ENCODE data around the gene LGALS12. TPM values are rescaled to one million over a fixed set of nuclear protein-coding genes. Genes with fewer than 3 reads are reported as not detected.

The LGALS12 gene
- total and polyA plus RNA-seq, 2 donors (not counting 1 experiment from before 2014, with no cell fraction given) = 0.19 TPM; not detected in 1

DNA sequence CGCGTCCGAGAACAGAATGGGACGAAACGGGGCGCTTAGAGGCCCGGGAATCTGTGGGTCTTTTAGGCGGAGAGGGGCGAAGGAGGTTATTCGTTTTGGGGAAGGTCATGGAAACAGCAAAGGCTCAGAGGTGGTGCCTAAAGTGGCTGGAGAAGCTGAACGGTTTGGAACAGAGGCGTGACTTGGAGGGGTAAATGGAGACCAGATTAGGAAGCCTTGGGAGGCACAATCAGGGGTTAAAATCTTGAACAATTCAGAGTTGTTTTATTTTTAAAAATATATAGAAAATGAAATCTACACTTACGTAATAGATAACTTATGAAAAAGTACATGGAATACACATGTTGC lies 14.7 kb upstream of the LGALS12 start:
- intact Hi-C loops (cut with micrococcal nuclease) = no loop called here
- ChIA-PET POLR2A (no interaction called here), CTCF (interaction anchor here (1.1 to 3.7 kb wide), 2 partner anchors 10 to 13 kb away, joined by 3 to 25 read pairs; no protein-coding TSS in a partner anchor)
- H3K4me1 ChIP-seq (ENCODE audit: control insufficient read depth in 2 of 2, insufficient read depth in 2 of 2, low read length in 2 of 2) = peaks cover 0 to 7% of the 10 kb centered on the region in 2 donors
- H3K79me2 ChIP-seq (ENCODE audit: control insufficient read depth, insufficient read depth, low read length) = no peaks in the 10 kb centered on the region
- Mint-ChIP-seq H3K4me3 (no peak overlapping the region), H3K9me3 (ENCODE audit: insufficient read depth) (peaks cover 2% of the 10 kb centered on the region), H3K4me1 (peaks cover 11% of the 10 kb centered on the region), H3K27ac (no peak overlapping the region), H3K27me3 (peaks cover 62% of the 10 kb centered on the region)
- H3K9me3 ChIP-seq (ENCODE audit: control extremely low read depth in 1 of 3, control insufficient read depth in 2 of 3, insufficient read depth in 1 of 3, low read length in 2 of 3) = peaks cover 0 to 2% (median 0%) of the 10 kb centered on the region in 3 donors
- ATAC-seq (ENCODE audit: low read depth) (no peak), DNase-seq (no peak)
- 5% methylated on average over 12 of the region's 13 CpGs for WGBS (ENCODE audit: insufficient coverage)
- no peak overlapping the region for H3K9ac ChIP-seq (ENCODE audit: low read length)
- no peaks in the 10 kb centered on the region for H4K20me1 ChIP-seq (ENCODE audit: control insufficient read depth, insufficient read depth, low read length, poor library complexity, severe bottlenecking)
- no peak overlapping the region for H3K27ac ChIP-seq (ENCODE audit: low read length in 2 of 2)
- peak overlapping the region; percentile 22 for H2AFZ ChIP-seq (ENCODE audit: insufficient read depth, low read depth, low read length, poor library complexity, severe bottlenecking)
- peak overlapping the region in 1 of 5 experiments; percentile 6 for H3K4me3 ChIP-seq (ENCODE audit: control extremely low read depth in 1 of 5, extremely low read depth in 1 of 5, insufficient read depth in 1 of 5, low read depth in 2 of 5, low read length in 4 of 5)
- TF ChIP-seq, protein P1, sequence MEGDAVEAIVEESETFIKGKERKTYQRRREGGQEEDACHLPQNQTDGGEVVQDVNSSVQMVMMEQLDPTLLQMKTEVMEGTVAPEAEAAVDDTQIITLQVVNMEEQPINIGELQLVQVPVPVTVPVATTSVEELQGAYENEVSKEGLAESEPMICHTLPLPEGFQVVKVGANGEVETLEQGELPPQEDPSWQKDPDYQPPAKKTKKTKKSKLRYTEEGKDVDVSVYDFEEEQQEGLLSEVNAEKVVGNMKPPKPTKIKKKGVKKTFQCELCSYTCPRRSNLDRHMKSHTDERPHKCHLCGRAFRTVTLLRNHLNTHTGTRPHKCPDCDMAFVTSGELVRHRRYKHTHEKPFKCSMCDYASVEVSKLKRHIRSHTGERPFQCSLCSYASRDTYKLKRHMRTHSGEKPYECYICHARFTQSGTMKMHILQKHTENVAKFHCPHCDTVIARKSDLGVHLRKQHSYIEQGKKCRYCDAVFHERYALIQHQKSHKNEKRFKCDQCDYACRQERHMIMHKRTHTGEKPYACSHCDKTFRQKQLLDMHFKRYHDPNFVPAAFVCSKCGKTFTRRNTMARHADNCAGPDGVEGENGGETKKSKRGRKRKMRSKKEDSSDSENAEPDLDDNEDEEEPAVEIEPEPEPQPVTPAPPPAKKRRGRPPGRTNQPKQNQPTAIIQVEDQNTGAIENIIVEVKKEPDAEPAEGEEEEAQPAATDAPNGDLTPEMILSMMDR (IDR thresholded peaks at IDR 0.05) = no peak
- no peak for TF ChIP-seq EZH2 (IDR thresholded peaks at IDR 0.05; ENCODE audit: borderline replicate concordance, insufficient read depth, low read depth, low read length, poor library complexity, severe bottlenecking)
- H3K36me3 ChIP-seq (replicated peaks in 1 of 2; ENCODE audit: control extremely low read depth in 1 of 2, control insufficient read depth in 1 of 2, extremely low read depth in 1 of 2, insufficient read depth in 2 of 2, low read length in 1 of 2) = no peaks in the 10 kb centered on the region
- peaks cover 0 to 28% (median 20%) of the 10 kb centered on the region in 4 experiments for H3K27me3 ChIP-seq (replicated peaks in 1 of 4; ENCODE audit: control extremely low read depth in 1 of 4, control insufficient read depth in 3 of 4, insufficient read depth in 4 of 4, low read length in 3 of 4)
- H3K4me2 ChIP-seq (replicated peaks; ENCODE audit: low read depth, low read length, poor library complexity, severe bottlenecking) = peak overlapping the region; percentile 35

DNA sequence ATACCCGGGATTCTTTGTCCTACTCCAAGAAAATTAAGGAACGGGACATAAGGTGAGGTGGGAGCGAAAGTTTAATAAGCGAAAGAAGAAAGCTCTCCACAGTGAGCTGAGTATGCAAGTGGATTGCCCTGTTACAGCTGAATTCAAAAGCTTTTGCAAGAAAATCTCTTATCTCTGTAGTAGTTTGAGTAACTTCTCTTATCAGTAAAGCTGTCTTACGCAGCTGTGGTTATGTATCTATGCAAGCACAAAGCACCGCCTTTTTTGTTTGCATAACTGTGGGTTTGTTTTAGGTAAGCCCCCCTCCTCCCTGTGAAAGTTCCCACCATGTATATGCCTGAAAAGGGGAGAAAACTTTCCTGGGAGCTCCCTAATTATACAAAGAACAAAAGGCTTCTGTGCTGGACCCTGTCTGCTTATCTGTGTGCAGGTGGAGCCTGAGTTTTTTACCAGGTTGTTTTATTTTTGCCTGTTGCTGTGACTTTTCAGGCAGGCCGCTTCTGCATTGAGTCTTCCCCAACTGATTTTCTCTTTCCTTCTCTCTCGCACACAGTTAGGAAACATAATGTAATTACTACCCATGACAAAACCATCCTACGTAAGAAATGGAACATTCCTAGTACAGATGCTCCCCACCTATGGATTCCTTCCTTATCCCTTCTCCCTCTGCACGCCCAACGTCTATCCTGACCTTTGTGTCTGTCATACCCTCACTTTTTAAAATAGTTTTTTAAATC lies 14.1 kb upstream of the LGALS12 start:
- WGBS (ENCODE audit: insufficient coverage) = 78% methylated on average over 7 of the region's 11 CpGs

More for the DNA sequence above, 14.1 kb upstream of the LGALS12 start:
- ATAC-seq (ENCODE audit: low read depth) (no peak), DNase-seq (no peak)
- H3K9me3 Mint-ChIP-seq (ENCODE audit: insufficient read depth) = peaks cover 2% of the 10 kb centered on the region
- CTCF ChIA-PET = interaction anchor here (3.7 kb wide), 1 partner anchor 13 kb away, joined by 25 read pairs; no protein-coding TSS in a partner anchor
- Histone ChIP-seq H3K4me3 (ENCODE audit: control extremely low read depth in 1 of 5, extremely low read depth in 1 of 5, insufficient read depth in 1 of 5, low read depth in 2 of 5, low read length in 4 of 5) (peak overlapping the region in 1 of 5 experiments; percentile 6), H3K27me3 (replicated peaks in 1 of 4; ENCODE audit: control extremely low read depth in 1 of 4, control insufficient read depth in 3 of 4, insufficient read depth in 4 of 4, low read length in 3 of 4) (peaks cover 0 to 28% (median 20%) of the 10 kb centered on the region in 4 experiments), H3K36me3 (replicated peaks in 1 of 2; ENCODE audit: control extremely low read depth in 1 of 2, control insufficient read depth in 1 of 2, extremely low read depth in 1 of 2, insufficient read depth in 2 of 2, low read length in 1 of 2) (no peaks in the 10 kb centered on the region), H3K9me3 (ENCODE audit: control extremely low read depth in 1 of 3, control insufficient read depth in 2 of 3, insufficient read depth in 1 of 3, low read length in 2 of 3) (peaks cover 0 to 2% (median 0%) of the 10 kb centered on the region in 3 donors), H3K9ac (ENCODE audit: low read length) (no peak overlapping the region), H3K4me1 (ENCODE audit: control insufficient read depth in 2 of 2, insufficient read depth in 2 of 2, low read length in 2 of 2) (peaks cover 0 to 7% of the 10 kb centered on the region in 2 donors), H3K4me2 (replicated peaks; ENCODE audit: low read depth, low read length, poor library complexity, severe bottlenecking) (no peak overlapping the region), H2AFZ (ENCODE audit: insufficient read depth, low read depth, low read length, poor library complexity, severe bottlenecking) (no peak overlapping the region), H4K20me1 (ENCODE audit: control insufficient read depth, insufficient read depth, low read length, poor library complexity, severe bottlenecking) (no peaks in the 10 kb centered on the region), H3K27ac (ENCODE audit: low read length in 2 of 2) (no peak overlapping the region), H3K79me2 (ENCODE audit: control insufficient read depth, insufficient read depth, low read length) (no peaks in the 10 kb centered on the region)
- POLR2A ChIA-PET = no interaction called here
- H3K27ac Mint-ChIP-seq = no peak overlapping the region
- H3K4me3 Mint-ChIP-seq = no peak overlapping the region
- H3K27me3 Mint-ChIP-seq = peaks cover 63% of the 10 kb centered on the region
- H3K4me1 Mint-ChIP-seq = peaks cover 11% of the 10 kb centered on the region
- TF ChIP-seq, protein P1 (IDR thresholded peaks at IDR 0.05) = no peak
- no peak for TF ChIP-seq EZH2 (IDR thresholded peaks at IDR 0.05; ENCODE audit: borderline replicate concordance, insufficient read depth, low read depth, low read length, poor library complexity, severe bottlenecking)
- intact Hi-C loops (cut with micrococcal nuclease) = no loop called here
